GM12892 (cell line): ENCODE measurements around the gene PAK1IP1.

ENCODE experiments used
- DNase-seq: peaks from one replicate; pipeline ENCODE4 v3.0.0; 2011; ENCODE audit not compliant: insufficient read length
- FAIRE-seq: peaks from 2 replicates; lab custom pipeline; 2011; peaks lifted over from hg19 to GRCh38; lab: Jason Lieb, UNC
- POLR2A ChIP-seq: IDR thresholded peaks from 2 replicates; pipeline ENCODE4 v1.6.1; 2011; ENCODE audit warnings: low read depth, low read length, control low read depth
- POLR2AphosphoS5 ChIP-seq: IDR thresholded peaks from 2 replicates; pipeline ENCODE4 v1.6.1; 2011; ENCODE audit warnings: low read depth, low read length, control low read depth
- TAF1 ChIP-seq: IDR thresholded peaks from 2 replicates; pipeline ENCODE4 v1.6.1; 2011; ENCODE audit warnings: low read depth, mild to moderate bottlenecking, control low read depth, low read length, borderline replicate concordance

PAK1IP1 gene

DNA sequence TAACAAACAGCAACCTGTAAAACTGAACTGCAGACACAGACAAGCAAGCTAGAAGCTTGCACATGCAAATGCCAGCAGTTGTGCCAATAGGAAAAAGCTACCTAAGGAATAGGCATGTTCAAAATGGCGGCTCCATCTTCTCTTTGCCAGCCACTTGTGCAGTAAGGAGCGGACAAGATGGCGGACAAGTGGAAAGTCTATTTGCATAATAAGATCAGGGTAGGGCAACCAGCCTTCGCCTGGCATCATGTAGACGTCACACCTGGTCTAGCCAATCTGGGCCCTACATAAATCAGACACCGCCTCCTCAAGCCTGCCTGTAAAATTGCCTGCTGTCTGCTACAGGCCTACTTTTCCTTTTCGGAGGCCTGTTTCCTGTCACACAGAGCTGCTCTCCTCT lies 18.4 kb upstream of the PAK1IP1 start:
- no peak for TF ChIP-seq TAF1
- TF ChIP-seq POLR2A, result no peak
- no peak for TF ChIP-seq POLR2AphosphoS5
- DNase-seq (no peak), FAIRE-seq (no peak)

DNA sequence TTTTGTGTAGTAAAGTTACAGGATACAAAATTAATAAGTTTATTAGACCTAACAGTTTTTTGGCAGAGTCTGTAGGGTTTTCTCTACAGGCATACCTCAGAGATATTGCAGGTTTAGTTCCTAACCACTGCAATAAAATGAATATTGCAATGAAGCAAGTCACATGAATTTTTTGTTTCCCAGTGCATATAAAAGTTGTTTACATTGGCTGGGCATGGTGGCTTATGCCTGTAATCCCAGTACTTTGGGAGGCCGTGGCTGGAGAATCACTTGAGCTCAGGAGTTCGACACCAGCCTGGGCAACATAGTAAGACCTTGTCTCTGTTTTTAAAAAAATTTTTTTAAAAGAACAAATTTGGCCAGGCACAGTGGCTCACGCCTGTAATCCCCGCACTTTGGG lies 16.3 kb upstream of the PAK1IP1 start:
- TF ChIP-seq POLR2AphosphoS5 (no peak), POLR2A (no peak), TAF1 (no peak)
- no peak for FAIRE-seq
- DNase-seq, result no peak

DNA sequence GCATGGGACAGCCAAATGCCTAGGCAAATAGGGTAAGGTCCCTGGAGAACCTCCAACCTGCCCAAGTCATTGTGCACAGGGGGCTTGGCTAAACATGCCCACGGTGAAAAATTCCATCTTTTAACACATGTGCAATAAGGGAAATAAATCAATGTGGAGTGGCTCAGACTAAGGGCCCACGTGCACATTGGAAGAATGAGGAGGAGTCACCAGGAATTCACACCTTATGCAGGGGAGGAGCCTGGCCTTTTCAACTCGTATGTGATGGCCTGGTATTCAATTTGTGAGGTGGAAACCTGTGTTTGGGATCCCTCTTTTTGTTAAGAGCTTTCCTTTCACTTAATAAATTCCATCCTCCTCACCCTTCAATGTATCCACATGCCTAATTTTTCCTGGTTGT lies 13.0 kb upstream of the PAK1IP1 start:
- DNase-seq (no peak), FAIRE-seq (no peak)
- no peak for TF ChIP-seq POLR2A
- TF ChIP-seq POLR2AphosphoS5, result no peak
- no peak for TF ChIP-seq TAF1

DNA sequence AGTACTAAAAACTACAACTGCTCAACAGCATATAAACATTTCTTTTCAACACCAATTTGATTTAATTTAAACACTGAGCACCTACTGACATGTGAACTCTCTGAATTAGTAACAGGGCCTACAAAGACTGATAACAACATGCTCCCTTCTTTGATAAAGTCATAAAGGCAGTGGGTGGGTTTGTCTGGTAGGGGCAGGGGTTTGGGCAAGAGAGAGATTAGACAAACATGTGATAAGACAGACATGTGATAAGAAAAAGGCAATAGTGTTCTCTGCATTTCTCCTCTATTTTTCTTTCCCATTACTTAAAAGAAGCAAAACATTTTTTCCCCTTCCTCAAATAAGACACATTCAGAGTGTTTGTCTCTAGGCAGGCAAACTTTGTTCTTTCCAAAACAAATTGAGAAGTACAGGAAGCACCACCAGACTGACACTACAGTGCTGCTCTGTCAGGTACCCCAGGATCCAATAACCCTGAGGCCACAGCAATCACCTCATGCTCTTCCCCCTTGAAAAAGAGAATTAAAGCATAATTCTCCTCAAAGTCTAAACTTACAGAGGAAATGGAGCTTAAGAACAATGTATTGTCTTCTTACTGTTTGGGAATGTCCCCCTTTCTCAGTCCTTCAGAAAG lies 12.3 kb upstream of the PAK1IP1 start:
- FAIRE-seq (no peak), DNase-seq (no peak)
- no peak for TF ChIP-seq POLR2A
- TF ChIP-seq POLR2AphosphoS5, result no peak
- TF ChIP-seq TAF1, result no peak

DNA sequence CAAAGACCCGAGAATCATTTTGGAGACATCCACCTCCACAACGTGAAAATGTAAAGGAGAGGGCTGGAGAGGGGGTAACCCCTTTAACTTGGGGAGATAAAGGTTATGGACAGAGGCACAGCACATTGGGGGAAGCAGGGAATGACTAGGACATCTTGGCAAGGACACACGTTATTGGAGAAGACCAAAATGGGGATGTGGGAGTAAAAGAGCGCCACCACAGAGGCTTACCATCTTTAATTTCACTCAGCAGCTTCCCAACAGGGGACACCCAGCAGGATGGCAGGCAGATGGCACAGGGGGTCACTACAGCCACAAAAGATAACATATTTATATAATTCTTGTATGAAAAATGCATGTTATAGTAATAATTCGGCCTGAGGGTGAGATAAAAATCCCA lies 10.2 kb upstream of the PAK1IP1 start:
- FAIRE-seq, result no peak

DNA sequence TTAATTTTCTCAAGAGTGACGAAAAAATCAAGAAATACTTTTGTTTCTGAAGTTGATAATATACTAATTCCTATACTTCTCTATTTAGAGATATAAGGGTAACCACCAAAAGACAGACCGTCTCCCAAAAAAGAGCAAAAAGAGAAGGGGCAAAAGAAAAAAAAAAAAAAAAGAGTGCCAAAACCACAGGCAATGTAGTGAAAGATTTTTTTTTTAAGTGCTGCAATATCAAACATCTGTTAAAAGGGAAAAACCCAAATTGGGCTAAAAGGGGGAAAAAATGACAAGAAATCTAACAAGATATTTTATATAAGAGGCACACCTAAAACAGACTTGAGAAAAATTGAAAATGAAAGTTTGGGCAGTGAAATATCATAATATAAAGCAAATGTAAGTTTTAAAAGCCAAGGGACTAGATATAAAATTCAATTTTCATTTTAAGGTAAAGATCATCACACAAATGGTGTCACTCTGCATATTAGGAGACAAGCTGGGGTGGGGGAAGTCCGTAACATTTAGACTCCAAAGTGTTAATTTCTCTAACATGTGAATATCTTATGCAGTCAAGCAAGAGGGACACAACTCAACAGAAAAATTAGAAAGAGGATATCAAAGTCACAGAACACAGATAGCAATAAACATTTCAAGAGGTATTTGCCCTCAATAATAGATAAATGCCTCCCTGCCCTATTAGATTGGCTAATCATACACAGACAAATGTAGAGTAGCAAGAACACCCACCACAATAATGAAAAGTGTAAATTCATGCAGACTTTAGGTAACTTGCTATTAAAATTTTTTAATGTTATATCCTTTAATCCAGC lies 9.5 kb upstream of the PAK1IP1 start:
- DNase-seq, result no peak
- no peak for FAIRE-seq
- TF ChIP-seq POLR2A, result no peak
- TF ChIP-seq POLR2AphosphoS5, result no peak
- TF ChIP-seq TAF1, result no peak

More for the DNA sequence above, 10.2 kb upstream of the PAK1IP1 start:
- TF ChIP-seq POLR2A (no peak), POLR2AphosphoS5 (no peak), TAF1 (no peak)
- no peak for DNase-seq

DNA sequence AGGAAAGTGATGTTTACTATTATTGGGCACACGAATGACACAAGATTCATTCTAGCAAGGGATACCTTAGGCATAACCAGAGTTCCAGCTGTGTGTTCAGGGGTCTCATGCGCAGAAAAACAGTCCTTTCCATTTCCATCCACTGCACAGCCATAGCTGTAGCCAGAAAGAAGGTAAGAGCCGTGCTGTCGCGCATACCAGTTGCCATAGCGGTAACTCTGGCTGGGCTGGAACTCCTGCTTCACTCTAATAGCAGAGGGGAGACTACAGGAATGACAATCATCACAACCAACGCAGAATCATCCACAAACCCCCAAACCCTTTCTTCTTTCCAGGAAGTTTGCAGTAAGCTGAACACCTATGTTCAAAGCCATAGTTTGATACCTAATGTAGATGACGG lies 7.9 kb upstream of the PAK1IP1 start:
- no peak for FAIRE-seq
- no peak for DNase-seq
- TF ChIP-seq POLR2A (no peak), POLR2AphosphoS5 (no peak), TAF1 (no peak)

DNA sequence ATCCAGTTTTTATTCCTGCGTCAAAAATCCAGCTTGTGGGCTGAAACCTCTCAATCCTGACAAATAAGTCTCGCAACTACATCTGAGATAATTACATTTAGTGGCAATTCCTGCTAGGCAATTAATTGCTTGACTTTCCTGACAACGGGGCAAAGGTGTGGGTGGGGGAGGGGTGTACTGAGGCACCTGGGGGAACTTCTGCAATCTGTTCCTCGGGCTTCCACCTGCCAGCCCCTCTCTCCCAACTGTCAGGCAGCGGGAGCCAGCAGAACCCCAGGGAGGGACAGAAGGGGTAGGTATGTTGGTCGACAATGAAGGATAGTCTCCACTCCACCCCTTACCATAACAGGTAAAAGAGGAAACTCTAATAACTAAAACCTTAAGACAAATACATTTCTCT lies 7.2 kb upstream of the PAK1IP1 start:
- no peak for TF ChIP-seq POLR2AphosphoS5
- no peak for TF ChIP-seq TAF1
- TF ChIP-seq POLR2A, result no peak
- FAIRE-seq, result no peak
- no peak for DNase-seq

DNA sequence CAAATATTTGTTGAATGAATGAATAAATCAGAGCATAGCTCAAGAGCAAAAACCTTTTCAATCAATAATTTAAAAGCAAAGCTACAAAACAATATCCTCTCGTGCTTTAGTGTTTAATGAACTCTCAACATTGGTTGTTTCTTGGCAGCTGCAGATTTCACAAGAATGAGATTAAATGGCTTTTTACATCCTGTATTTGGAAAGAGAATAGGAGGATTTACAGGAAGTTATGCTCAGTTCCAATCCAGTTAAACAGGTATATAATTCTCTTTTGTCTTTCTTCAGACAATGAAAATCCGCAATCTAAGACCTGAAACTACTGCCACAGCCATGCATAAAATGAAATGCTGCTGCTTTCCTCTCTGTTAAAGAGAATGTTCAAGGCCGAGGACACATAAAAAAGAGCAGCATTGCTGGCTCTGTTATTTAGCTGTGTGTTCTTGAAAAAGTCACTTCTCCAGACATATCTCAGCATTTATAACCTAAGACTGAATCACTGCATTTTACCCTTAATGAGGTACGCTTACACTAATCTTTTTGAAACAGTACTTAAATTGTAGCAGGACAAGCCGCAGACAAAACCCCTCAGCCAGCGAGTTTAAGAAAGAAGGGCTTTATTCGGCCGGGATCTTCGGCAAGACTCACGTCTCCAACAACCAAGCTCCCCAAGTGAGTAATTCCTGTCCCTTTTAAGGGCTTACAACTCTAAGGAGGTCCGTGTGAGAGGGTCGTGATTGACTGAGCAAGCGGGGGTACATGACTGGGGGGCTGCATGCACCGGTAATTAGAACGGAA lies 3.9 kb upstream of the PAK1IP1 start:
- FAIRE-seq, result no peak

DNA sequence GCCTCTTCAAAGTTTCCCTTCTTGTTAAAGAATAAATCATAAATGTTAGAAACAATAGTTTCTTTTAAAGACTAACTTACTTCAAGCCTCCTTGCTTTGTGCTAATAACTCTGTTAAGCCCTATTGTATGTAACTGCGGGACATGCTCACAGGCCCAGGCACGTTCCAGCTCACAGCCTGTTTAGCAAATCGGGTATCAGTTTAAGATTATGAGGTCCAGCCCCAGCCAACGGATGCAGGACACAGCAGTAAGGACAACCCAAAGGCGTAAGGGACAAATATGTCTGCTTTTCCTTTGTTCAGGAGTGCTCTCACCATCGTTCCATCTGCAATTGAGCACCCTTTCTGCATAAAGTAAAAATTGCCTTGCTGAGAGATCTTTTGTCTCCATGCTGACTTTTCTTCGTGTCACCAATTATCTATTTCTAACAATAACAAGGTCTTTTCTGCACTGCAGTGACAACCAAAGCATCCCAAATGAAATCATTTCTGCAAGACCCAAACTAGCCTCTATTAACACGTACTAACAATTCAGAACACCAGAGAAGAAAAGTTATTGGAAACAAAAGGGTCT lies 1.7 kb upstream of the PAK1IP1 start:
- DNase-seq (no peak), FAIRE-seq (no peak)
- no peak for TF ChIP-seq POLR2AphosphoS5
- no peak for TF ChIP-seq TAF1
- TF ChIP-seq POLR2A, result no peak

More for the DNA sequence above, 3.9 kb upstream of the PAK1IP1 start:
- TF ChIP-seq POLR2AphosphoS5 (no peak), POLR2A (no peak), TAF1 (no peak)
- no peak for DNase-seq
